AG09309 (cell line): ENCODE data around the gene HSD17B14.

Source experiments
- DNase-seq: peaks from one replicate; pipeline ENCODE4 v3.0.0-alpha.2; 2010; ENCODE audit warnings: low read depth
- H3K4me3 ChIP-seq: 2 replicates; pipeline ENCODE4 v1.5.1; 2011; ENCODE audit warnings: mild to moderate bottlenecking, low read depth, low read length, moderate library complexity; ENCODE audit not compliant: control insufficient read depth
- TF ChIP-seq, protein P1 (sequence below): IDR thresholded peaks from 2 replicates; pipeline ENCODE4 v1.5.1; 2011; ENCODE audit warnings: mild to moderate bottlenecking, low read depth, low read length, inconsistent platforms; ENCODE audit not compliant: insufficient read depth, control insufficient read depth; ENCODE audit errors: missing control alignments

Gene HSD17B14

DNA sequence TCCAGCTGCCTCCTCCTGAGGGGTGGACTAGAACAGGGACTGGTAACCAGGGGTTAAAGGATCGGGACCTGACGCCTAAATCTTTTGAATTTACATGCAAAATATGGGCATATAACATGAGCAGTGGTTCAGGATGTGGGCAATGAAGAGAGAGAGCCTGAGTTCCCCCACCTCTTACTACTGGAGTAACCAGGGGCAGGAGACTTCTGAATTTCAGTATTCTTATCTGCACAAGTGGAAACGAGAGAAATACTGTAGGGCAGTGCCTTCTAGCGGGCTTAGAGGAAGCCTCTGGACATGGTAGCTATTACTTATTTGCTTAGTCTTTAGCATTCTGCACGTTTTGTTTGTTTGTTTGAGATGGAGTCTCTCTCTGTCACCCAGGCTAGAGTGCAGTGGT is 51.8 kb downstream of the HSD17B14 start:
- H3K4me3 ChIP-seq = no peak overlapping the region
- TF ChIP-seq, protein P1, sequence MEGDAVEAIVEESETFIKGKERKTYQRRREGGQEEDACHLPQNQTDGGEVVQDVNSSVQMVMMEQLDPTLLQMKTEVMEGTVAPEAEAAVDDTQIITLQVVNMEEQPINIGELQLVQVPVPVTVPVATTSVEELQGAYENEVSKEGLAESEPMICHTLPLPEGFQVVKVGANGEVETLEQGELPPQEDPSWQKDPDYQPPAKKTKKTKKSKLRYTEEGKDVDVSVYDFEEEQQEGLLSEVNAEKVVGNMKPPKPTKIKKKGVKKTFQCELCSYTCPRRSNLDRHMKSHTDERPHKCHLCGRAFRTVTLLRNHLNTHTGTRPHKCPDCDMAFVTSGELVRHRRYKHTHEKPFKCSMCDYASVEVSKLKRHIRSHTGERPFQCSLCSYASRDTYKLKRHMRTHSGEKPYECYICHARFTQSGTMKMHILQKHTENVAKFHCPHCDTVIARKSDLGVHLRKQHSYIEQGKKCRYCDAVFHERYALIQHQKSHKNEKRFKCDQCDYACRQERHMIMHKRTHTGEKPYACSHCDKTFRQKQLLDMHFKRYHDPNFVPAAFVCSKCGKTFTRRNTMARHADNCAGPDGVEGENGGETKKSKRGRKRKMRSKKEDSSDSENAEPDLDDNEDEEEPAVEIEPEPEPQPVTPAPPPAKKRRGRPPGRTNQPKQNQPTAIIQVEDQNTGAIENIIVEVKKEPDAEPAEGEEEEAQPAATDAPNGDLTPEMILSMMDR = peak; percentile 44
- DNase-seq = no peak

DNA sequence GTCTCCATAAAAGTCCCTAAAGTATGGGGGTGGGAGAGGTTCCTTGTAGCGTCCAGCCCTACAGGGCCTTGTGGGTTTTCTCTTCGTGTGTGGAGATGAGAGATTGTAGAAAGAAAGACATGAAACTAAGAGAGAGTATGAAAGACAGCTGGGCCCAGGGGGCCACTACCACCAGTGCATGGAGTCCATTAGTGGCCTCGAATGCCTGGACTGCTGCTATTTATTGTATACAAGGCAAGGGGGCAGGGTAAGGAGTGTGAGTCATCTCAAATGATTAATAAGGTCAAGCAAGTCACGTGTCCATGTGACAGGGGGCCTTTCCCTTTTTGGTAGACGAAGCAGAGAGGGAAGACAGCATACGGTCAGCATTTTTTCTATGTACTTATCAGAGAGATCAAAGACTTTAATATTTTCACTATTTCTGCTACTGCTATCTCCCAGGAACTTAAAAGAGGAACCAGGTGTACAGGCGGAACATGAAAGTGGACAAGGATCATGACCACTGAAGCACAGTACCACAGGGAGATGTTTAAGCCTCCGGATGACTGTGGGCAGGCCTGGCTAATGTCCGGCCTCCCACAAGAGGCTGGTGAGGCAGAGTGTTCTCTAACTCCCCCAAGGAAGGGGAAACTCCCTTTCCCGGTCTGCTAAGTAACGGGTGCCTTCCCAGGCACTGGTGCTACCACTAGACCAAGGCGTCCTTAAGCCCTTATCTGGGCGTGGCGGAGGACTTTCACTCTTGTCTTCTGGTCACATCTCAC is 55.5 kb downstream of the HSD17B14 start:
- no peak overlapping the region for H3K4me3 ChIP-seq
- TF ChIP-seq, protein P1 = no peak
- DNase-seq = no peak

DNA sequence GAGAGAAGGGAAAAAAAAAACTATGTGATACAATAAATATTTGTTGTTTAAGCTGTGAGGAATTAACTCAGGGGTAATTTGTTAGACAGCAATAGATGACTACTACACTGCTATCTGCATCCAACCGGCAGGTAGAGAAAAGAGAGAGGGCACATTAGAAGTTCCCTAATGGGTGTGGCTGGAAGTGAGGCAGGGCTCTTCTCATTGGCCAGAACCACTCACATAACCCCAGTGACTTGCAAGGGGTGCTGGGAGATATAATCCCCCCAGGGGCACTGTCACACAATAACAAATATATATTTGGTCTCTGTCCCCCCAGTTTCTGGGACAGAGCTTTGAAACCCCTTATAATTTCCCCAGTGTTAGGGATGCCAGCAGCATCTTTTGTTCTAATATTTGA is 56.7 kb downstream of the HSD17B14 start:
- no peak overlapping the region for H3K4me3 ChIP-seq
- DNase-seq = no peak
- TF ChIP-seq, protein P1 = no peak

DNA sequence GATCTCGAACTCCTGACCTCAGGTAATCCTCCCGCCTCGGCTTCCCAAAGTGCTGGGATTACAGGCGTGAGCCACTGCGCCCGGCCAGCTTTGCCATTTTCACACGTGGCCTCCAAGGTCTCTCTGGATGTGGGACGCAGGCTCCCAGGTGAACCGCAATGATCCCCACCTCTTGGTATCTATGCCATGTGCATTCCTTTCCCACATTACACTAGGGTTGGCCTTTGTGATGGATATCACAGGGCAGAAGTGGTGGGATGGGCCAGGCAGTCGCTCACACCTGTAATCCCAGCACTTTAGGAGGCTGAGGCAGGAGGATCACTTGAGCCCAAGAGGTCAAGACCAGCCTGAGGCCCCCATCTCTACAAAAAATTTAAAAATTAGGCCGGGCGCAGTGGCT is 58.6 kb downstream of the HSD17B14 start:
- DNase-seq = no peak
- TF ChIP-seq, protein P1 = no peak
- no peak overlapping the region for H3K4me3 ChIP-seq

DNA sequence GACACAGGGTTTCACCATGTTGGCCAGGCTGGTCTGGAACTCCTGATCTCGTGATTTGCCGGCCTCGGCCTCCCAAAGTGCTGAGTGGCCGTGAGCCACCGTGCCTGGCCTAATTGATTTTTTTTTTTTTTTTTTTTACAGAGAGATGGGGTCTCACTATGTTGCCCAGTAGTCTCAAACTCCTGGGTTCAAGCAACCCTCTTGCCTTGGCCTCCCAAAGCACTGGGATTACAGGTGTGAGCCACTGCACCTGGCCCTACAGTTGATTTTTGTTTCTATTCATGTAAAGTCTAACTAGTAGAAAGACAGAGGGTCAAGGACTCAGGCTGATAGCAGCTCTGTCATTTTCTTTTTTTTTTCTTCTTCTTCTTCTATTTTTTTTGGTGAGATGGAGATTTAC is 59.2 kb downstream of the HSD17B14 start:
- H3K4me3 ChIP-seq = no peak overlapping the region
- no peak for DNase-seq
- TF ChIP-seq, protein P1 = no peak

DNA sequence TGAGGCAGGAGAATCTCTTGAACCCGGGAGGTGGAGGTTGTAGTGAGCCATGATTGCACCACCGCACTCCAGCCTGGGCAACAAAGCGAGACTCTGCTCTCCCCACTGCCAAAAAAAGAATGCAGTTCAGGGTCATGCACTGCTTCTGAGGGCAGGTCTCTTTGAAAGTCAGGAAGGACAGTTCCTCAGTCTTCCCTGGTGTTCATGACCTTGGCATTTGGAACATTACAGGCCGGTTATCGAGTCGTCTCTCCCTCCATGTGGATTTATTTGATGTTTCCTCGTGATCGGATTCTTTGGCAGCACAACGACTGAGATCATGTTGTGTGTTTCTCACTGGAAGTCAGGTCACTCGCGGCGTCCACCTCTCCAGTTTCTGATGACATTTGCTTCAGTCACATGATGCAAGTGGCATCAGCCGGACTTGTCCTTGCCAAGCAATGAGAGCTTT is 63.8 kb downstream of the HSD17B14 start:
- no peak overlapping the region for H3K4me3 ChIP-seq
- no peak for DNase-seq
- TF ChIP-seq, protein P1 = no peak
